Vagina (tissue), 2 donors: Measurements from ENCODE around the gene RNU1-1. TPM values are rescaled to one million over a fixed set of nuclear protein-coding genes. Genes with fewer than 3 reads are reported as not detected.
"Not testable (repeated sequence)": the region's sequence is repeated elsewhere in the genome, so short reads cannot be mapped to it uniquely, and the experiment has no call there.

Experiments
- DNase-seq, 2 donors: peaks; one replicate each; pipeline ENCODE4 v3.0.0-alpha.2; 2017; ENCODE audit errors: extremely low spot score in 2 of 2
- H3K27ac ChIP-seq: fragments of 200-600 bp; sonication (generic); one replicate; pipeline ENCODE4 v1.5.1; 2019
- H3K27me3 ChIP-seq: fragments of 200-600 bp; sonication (generic); one replicate; pipeline ENCODE4 v1.5.1; 2019
- H3K36me3 ChIP-seq, 2 donors: fragments of 200-600 bp; sonication (generic); one replicate each; pipeline ENCODE4 v1.5.1; 2017 to 2019
- H3K4me1 ChIP-seq: fragments of 200-600 bp; sonication (generic); one replicate; pipeline ENCODE4 v1.5.1; 2019
- H3K4me3 ChIP-seq, 2 donors: fragments of 200-600 bp; sonication (generic); 1 replicate in 1 of 2; 2 replicates in 1 of 2; pipeline ENCODE4 v1.5.1; 2016 to 2019
- H3K9me3 ChIP-seq: fragments of 200-600 bp; sonication (generic); one replicate; pipeline ENCODE4 v1.5.1; 2019
- POLR2A ChIP-seq, 2 donors: fragments of 450-650 bp; IDR thresholded peaks; one replicate each; pipeline ENCODE4 v1.6.1; 2017; ENCODE audit warnings: antibody characterized with exemption in 2 of 2, mild to moderate bottlenecking in 2 of 2, moderate library complexity in 2 of 2
- POLR2AphosphoS5 ChIP-seq, 2 donors: sonication (generic); formaldehyde crosslinking; IDR thresholded peaks; one replicate each; pipeline ENCODE4 v1.9.0; 2017; ENCODE audit warnings: antibody characterized with exemption in 2 of 2, mild to moderate bottlenecking in 2 of 2, low read depth in 1 of 2; ENCODE audit not compliant: insufficient read depth in 1 of 2
- intact Hi-C: fragments of 100-400 bp; cut with DNase I; formaldehyde crosslinking; loops from one replicate; pipeline ENCODE4 v1.15.1; 2023
- total RNA-seq: library from RNA; depleted of rRNA; stranded (reverse); fragments of >200 nt; gene quantifications from one replicate; pipeline ENCODE4 v1.2.3, GENCODE V29; 2016
- TF ChIP-seq, protein P1 (sequence below), 3 experiments: fragments of 450-650 bp in 2 of 3; fragments of 200-600 bp in 1 of 3; sonication (generic) in 1 of 3; IDR thresholded peaks; one replicate each; pipeline ENCODE4 v1.5.1; 2017 to 2019; ENCODE audit warnings: antibody characterized with exemption in 3 of 3, mild to moderate bottlenecking in 2 of 3, moderate library complexity in 2 of 3

The RNU1-1 gene
- total RNA-seq, 1 donor from 2014 or later: 19,908 TPM

GRCh38 chr1:16484931-16485330, 29.2 kb downstream of the RNU1-1 start:
- H3K4me3 ChIP-seq: no peak overlapping the region
- no peaks in the 10 kb centered on the region for H3K27me3 ChIP-seq
- no peaks in the 10 kb centered on the region for H3K9me3 ChIP-seq
- TF ChIP-seq POLR2AphosphoS5 (IDR thresholded peaks at IDR 0.05; ENCODE audit: insufficient read depth in 1 of 2, low read depth in 1 of 2) (no peak), POLR2A (IDR thresholded peaks at IDR 0.05) (no peak)
- TF ChIP-seq, protein P1, sequence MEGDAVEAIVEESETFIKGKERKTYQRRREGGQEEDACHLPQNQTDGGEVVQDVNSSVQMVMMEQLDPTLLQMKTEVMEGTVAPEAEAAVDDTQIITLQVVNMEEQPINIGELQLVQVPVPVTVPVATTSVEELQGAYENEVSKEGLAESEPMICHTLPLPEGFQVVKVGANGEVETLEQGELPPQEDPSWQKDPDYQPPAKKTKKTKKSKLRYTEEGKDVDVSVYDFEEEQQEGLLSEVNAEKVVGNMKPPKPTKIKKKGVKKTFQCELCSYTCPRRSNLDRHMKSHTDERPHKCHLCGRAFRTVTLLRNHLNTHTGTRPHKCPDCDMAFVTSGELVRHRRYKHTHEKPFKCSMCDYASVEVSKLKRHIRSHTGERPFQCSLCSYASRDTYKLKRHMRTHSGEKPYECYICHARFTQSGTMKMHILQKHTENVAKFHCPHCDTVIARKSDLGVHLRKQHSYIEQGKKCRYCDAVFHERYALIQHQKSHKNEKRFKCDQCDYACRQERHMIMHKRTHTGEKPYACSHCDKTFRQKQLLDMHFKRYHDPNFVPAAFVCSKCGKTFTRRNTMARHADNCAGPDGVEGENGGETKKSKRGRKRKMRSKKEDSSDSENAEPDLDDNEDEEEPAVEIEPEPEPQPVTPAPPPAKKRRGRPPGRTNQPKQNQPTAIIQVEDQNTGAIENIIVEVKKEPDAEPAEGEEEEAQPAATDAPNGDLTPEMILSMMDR (IDR thresholded peaks at IDR 0.05): no peak
- no peaks in the 10 kb centered on the region for H3K4me1 ChIP-seq
- H3K36me3 ChIP-seq: peaks cover 0 to 54% of the 10 kb centered on the region in 2 donors
- no peak for DNase-seq
- intact Hi-C loops: no loop called here
- no peak overlapping the region for H3K27ac ChIP-seq

- H3K27ac ChIP-seq: no peak overlapping the region
- no peaks in the 10 kb centered on the region for H3K27me3 ChIP-seq
- H3K4me3 ChIP-seq: no peak overlapping the region
- no peak for TF ChIP-seq POLR2AphosphoS5 (IDR thresholded peaks at IDR 0.05; ENCODE audit: insufficient read depth in 1 of 2, low read depth in 1 of 2)
- TF ChIP-seq, protein P1 (IDR thresholded peaks at IDR 0.05): no peak
- TF ChIP-seq POLR2A (IDR thresholded peaks at IDR 0.05): no peak
- no peaks in the 10 kb centered on the region for H3K4me1 ChIP-seq
- intact Hi-C loops: no loop called here
- H3K9me3 ChIP-seq: no peaks in the 10 kb centered on the region
- peaks cover 0 to 57% of the 10 kb centered on the region in 2 donors for H3K36me3 ChIP-seq
- DNase-seq: no peak
Measured at GRCh38 chr1:16484501-16484835, 29.6 kb downstream of the RNU1-1 start.

- H3K27ac ChIP-seq, H3K27me3 ChIP-seq, H3K9me3 ChIP-seq, H3K4me3 ChIP-seq, H3K4me1 ChIP-seq, intact Hi-C loops, DNase-seq: not testable (repeated sequence)
- H3K36me3 ChIP-seq: peaks cover 0 to 63% of the 10 kb centered on the region in 2 donors
Measured at GRCh38 chr1:16483639-16484500, 30.2 kb downstream of the RNU1-1 start.

DNA sequence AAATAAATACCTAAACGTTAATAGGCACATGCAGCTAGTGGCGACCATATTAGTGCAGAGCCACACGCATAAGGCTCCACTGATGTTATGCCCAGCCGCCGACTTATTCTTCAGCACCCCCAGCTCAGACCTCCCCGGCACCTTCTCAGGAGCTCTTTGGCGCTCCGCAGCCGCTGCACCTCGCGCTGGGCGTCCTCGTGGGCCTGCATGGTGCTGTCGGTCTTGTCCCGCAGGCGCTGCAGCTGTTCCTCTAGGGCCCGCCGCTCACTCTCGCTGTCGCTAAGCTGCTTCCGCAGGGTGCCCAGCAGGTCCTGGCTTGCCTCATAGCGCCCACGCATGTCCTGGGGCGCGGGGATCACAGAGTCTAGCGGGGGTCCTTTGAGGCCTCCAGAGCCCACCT, 30.9 kb downstream of the RNU1-1 start:
- H3K27me3 ChIP-seq, H3K9me3 ChIP-seq, intact Hi-C loops, DNase-seq, H3K4me3 ChIP-seq, H3K27ac ChIP-seq, H3K4me1 ChIP-seq: not testable (repeated sequence)
- peaks cover 0 to 71% of the 10 kb centered on the region in 2 donors for H3K36me3 ChIP-seq

DNA sequence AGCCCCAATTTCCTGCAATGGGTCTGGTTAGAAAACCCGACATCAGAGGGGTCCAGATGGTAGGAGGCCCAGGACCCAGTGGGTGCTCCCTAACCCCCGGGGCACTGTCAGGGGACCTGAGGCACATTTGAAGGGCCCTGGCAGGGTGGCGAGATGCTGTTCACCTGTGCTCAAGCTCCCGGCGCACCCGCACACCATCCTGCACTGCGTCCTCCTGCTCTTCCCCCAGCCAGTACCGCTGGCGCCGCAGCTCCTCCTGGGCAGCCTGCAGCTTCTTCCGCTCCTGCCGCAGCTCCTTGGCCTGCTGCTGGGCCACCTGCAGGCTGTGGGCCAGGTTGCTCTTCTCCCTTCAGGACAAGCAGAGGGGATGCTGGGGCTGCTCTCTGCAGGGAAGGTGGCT, 36.0 kb downstream of the RNU1-1 start:
- no peaks in the 10 kb centered on the region for H3K27me3 ChIP-seq
- DNase-seq: no peak
- no peak overlapping the region for H3K4me3 ChIP-seq
- peaks cover 0 to 80% of the 10 kb centered on the region in 2 donors for H3K36me3 ChIP-seq
- H3K9me3 ChIP-seq: no peaks in the 10 kb centered on the region
- H3K4me1 ChIP-seq: no peaks in the 10 kb centered on the region
- TF ChIP-seq POLR2AphosphoS5 (IDR thresholded peaks at IDR 0.05; ENCODE audit: insufficient read depth in 1 of 2, low read depth in 1 of 2) (no peak), POLR2A (IDR thresholded peaks at IDR 0.05) (no peak)
- TF ChIP-seq, protein P1 (IDR thresholded peaks at IDR 0.05): no peak
- intact Hi-C loops: no loop called here
- no peak overlapping the region for H3K27ac ChIP-seq

DNA sequence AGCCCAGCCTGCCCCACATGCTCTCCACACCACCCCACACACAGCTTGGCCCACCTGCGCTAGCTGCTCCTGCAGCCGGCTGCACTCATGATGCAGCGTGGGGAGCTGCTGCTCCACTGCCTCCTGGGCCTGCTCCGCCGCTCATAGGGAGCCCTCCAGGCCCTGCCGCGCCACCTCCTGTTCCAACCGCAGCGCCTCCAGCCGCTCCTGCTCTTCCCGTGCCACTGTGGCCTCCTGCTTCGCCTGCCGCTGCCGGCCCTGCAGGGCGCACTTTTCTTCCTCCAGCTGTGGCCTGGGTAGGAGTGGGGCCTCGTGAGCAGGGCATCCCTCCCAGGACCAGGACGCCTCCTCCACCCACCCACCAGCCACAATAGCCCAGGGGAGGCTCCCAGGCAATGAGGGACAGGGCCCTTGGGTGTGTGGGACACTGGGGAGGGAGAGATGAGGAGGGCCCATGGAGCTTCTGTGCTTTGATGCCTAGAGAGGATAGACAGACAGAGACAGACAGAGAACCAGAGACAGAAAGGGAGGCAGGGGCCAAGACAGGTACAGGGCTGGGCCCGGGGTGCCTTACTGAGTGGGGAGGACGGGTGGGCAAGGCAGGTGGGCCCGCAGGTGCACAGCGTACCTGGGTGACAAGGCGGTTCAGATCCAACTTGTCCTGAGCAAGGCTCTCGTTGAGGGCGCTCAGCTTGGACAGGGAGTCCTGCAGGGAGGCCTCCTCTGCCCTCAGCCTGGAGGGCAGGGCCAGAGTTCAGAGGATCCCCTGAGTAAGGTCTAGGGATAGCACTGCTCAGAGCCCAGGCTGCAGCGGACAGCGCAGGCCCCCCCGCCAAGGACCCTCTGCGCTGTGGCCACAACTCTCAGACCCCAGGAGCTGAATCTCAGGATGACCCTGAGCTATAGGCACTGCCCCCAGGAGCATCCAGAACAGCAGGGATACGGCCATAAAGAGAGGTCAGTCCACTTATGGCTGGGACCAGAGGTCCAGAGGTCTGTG, 38.0 kb downstream of the RNU1-1 start:
- H3K27me3 ChIP-seq, H3K4me3 ChIP-seq, intact Hi-C loops, H3K9me3 ChIP-seq, DNase-seq, H3K4me1 ChIP-seq, H3K27ac ChIP-seq: not testable (repeated sequence)
- H3K36me3 ChIP-seq: peaks cover 0 to 67% of the 10 kb centered on the region in 2 donors

- H3K27ac ChIP-seq, H3K4me3 ChIP-seq, H3K9me3 ChIP-seq, H3K4me1 ChIP-seq, H3K27me3 ChIP-seq, intact Hi-C loops, DNase-seq: not testable (repeated sequence)
- peaks cover 0 to 55% of the 10 kb centered on the region in 2 donors for H3K36me3 ChIP-seq
Measured at GRCh38 chr1:16474891-16475290, 39.2 kb downstream of the RNU1-1 start.
